Measurements from ENCODE around the gene RPL36. TPM values are rescaled to one million over a fixed set of nuclear protein-coding genes. Genes with fewer than 3 reads are reported as not detected.

Gene RPL36
- total and polyA plus RNA-seq, 2 of the 8 experiments (the other 6 are each of a cell fraction or from before 2014, with no cell fraction given) = 951 to 1,075 TPM

DNA sequence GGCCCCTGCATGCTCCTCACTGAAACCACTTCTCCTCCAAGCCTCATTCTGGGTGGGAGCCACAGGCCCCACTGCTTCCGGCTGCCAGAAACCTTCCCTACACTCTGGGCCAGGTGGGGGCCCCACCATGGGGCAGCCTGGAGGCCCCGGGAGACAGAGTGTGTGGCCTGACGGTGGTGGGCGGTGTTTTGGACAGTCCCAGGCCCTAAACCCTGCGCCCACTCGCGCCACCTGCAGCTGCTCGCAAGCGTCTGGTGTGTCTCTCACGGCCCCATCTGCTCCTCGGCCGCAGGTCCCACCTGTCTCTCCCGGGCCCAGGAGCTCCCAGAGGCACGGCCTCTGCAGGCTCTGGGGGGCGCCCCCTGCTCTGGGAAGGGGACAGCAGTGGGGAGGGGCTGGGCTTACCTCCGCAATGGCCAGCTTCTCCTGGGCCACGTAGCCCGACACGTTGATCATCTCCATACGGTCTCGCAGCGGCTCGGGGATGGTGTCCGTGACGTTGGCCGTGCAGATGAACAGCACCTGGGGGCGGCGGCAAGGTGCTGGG, 5.6 kb downstream of the RPL36 start:
- FAIRE-seq (no peak), DNase-seq (ENCODE audit: low read depth in 1 of 2, low spot score in 2 of 2) (peak in 1 of 2 experiments; percentile 55)
- peaks cover 6% of the 10 kb centered on the region for H3K79me1 ChIP-seq (ENCODE audit: low read depth, low read length)
- ChIA-PET CTCF (ENCODE audit: partially characterized antibody) (interaction anchor here (1.6 to 1.8 kb wide), 2 partner anchors 25 to 98 kb away, joined by 4 to 5 read pairs; partner anchors contain the start of genes CATSPERD and LONP1), POLR2A (ENCODE audit: partially characterized antibody) (interaction anchor here (1.0 to 15.6 kb wide), 5 partner anchors 9 to 94 kb away, joined by 3 to 620 read pairs (median 10); partner anchors contain the start of genes CATSPERD and LONP1)
- H3K4ac ChIP-seq (replicated peaks; ENCODE audit: insufficient read length, low read depth, low read length) = no peak overlapping the region
- peaks cover 2% of the 10 kb centered on the region; the same call in 1 of the 2 replicates for H3K23me2 ChIP-seq (ENCODE audit: low read depth, low read length)
- no peak overlapping the region; the same call in none of the 2 replicates for H4K8ac ChIP-seq (ENCODE audit: extremely low read depth, insufficient read depth, low read length)
- no peaks in the 10 kb centered on the region for H3K27me3 ChIP-seq (replicated peaks in 1 of 4; ENCODE audit: control insufficient read depth in 3 of 4, extremely low read depth in 1 of 4, insufficient read depth in 3 of 4, low read length in 3 of 4)
- H3K56ac ChIP-seq (replicated peaks; ENCODE audit: insufficient read length, low read depth, low read length) = no peak overlapping the region
- no peak overlapping the region for H4K5ac ChIP-seq (ENCODE audit: insufficient read length, low read depth, low read length)
- no peak overlapping the region for H3K4me3 ChIP-seq (ENCODE audit: extremely low read depth in 1 of 4, insufficient read depth in 2 of 4, low read depth in 3 of 4, low read length in 4 of 4)
- H2BK12ac ChIP-seq (ENCODE audit: low read depth, low read length) = no peak overlapping the region
- H3K79me2 ChIP-seq (ENCODE audit: control insufficient read depth in 1 of 2, insufficient read depth in 2 of 2, low read length in 2 of 2) = peaks cover 5 to 33% of the 10 kb centered on the region in 2 experiments
- no peak overlapping the region for H3K18ac ChIP-seq (ENCODE audit: extremely low read depth, low read length)
- H3K4me2 ChIP-seq (ENCODE audit: insufficient read depth in 1 of 2, low read depth in 2 of 2, low read length in 2 of 2) = no peak overlapping the region
- H3K9ac ChIP-seq (replicated peaks in 1 of 4; ENCODE audit: extremely low read depth in 1 of 4, low read depth in 3 of 4, low read length in 3 of 4) = no peak overlapping the region
- TF ChIP-seq POLR2AphosphoS5 (IDR thresholded peaks at IDR 0.05; ENCODE audit: low read depth, low read length) (peak; percentile 60; the same call in 1 of the 2 replicates), ZNF274 (IDR thresholded peaks at IDR 0.05; ENCODE audit: borderline replicate concordance, extremely low read depth, low read length) (no peak)
- no peak overlapping the region for H2AK5ac ChIP-seq (ENCODE audit: low read depth, low read length)
- H2BK5ac ChIP-seq (ENCODE audit: low read depth, low read length) = no peak overlapping the region
- no peak overlapping the region for H2BK20ac ChIP-seq (ENCODE audit: low read length)
- no peak overlapping the region for H3K23ac ChIP-seq (ENCODE audit: insufficient read length)
- no peak overlapping the region for H2BK15ac ChIP-seq (ENCODE audit: low read length)
- no peak overlapping the region for H3K14ac ChIP-seq (ENCODE audit: insufficient read length)
- H2BK120ac ChIP-seq (replicated peaks; ENCODE audit: low read depth, low read length) = no peak overlapping the region
- H4K20me1 ChIP-seq (replicated peaks in 1 of 2; ENCODE audit: control insufficient read depth in 1 of 2, insufficient read depth in 2 of 2, low read length in 2 of 2) = peaks cover 45 to 48% of the 10 kb centered on the region in 2 experiments
- H3K36me3 ChIP-seq (ENCODE audit: control insufficient read depth in 2 of 4, insufficient read depth in 4 of 4, low read length in 3 of 4) = peaks cover 47 to 87% (median 76%) of the 10 kb centered on the region in 4 experiments
- H4K91ac ChIP-seq (replicated peaks; ENCODE audit: insufficient read length, low read length) = no peak overlapping the region
- H3K4me1 ChIP-seq (replicated peaks in 1 of 4; ENCODE audit: control insufficient read depth in 3 of 4, insufficient read depth in 4 of 4, low read length in 3 of 4) = no peaks in the 10 kb centered on the region; a peak in 1 of 7 replicates
- no peak overlapping the region for H2AFZ ChIP-seq (ENCODE audit: low read length)
- H3K27ac ChIP-seq (ENCODE audit: low read depth, low read length) = no peak overlapping the region
- WGBS, 2 experiments (ENCODE audit: extremely low coverage in 1 of 2, insufficient coverage in 1 of 2, insufficient read length in 1 of 2, insufficient replicate concordance in 2 of 2, low coverage in 1 of 2, low lambda C conversion rate in 2 of 2, missing lambda C conversion rate in 1 of 2) = 88% methylated on average over 27 of the region's 28 CpGs; no CpG with 5 or more reads in 1 of the 2 experiments
- H3K9me3 ChIP-seq (ENCODE audit: insufficient read depth in 2 of 2, low read depth in 1 of 2, low read length in 1 of 2) = no peaks in the 10 kb centered on the region
